Measurements from ENCODE around the gene RSPH6A.

The RSPH6A gene

DNA sequence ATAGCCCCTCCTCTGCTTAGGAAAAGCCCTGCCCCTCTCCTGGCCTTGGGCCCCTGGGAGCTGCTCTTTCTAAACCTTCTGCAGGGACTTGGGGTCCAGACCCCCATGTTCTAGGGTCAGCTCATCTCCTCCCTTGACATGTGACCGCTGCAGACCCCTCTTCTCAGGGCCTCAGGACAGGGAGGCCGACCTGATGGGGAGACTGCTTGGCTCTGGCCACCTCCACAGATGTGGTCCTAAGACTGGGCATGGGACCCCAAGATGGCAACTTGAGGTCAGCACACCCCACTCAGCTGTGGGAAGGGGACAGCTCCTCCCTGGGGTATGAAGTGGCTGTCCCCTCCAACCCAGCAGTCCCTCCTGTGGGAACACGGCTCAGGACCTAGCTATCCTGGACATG, 42.2 kb downstream of the RSPH6A start:
- Histone ChIP-seq H3K4me1 (ENCODE audit: control insufficient read depth, insufficient read depth, low read length) (peaks cover 6% of the 10 kb centered on the region), H3K9me3 (ENCODE audit: control insufficient read depth, insufficient read depth, low read depth, low read length) (no peaks in the 10 kb centered on the region), H3K27ac (ENCODE audit: extremely low read depth, low read depth, low read length) (peak overlapping the region; percentile 32; the same call in 1 of the 2 replicates), H3K4me3 (ENCODE audit: low read depth, low read length) (no peak overlapping the region), H3K36me3 (ENCODE audit: control insufficient read depth in 2 of 2, insufficient read depth in 1 of 2, low read length in 2 of 2) (peaks cover 16 to 44% of the 10 kb centered on the region in 2 experiments)
- TF ChIP-seq ZBTB8A (tag by site-specific recombination; IDR thresholded peaks at IDR 0.05) (no peak), ZNF558 (tag by site-specific recombination; IDR thresholded peaks at IDR 0.05) (no peak), ZNF510 (tag by site-specific recombination; IDR thresholded peaks at IDR 0.05; ENCODE audit: insufficient replicate concordance) (no peak), ZNF596 (tag by site-specific recombination; IDR thresholded peaks at IDR 0.05) (no peak), ZNF433 (tag by site-specific recombination; IDR thresholded peaks at IDR 0.05; ENCODE audit: low read depth) (no peak), SCRT2 (tag by site-specific recombination; IDR thresholded peaks at IDR 0.05) (no peak), ZNF394 (tag by site-specific recombination; IDR thresholded peaks at IDR 0.05; ENCODE audit: borderline replicate concordance) (no peak), OVOL3 (tag by site-specific recombination; IDR thresholded peaks at IDR 0.05) (no peak), ZNF416 (tag by site-specific recombination; IDR thresholded peaks at IDR 0.05) (no peak), ZNF626 (tag by site-specific recombination; IDR thresholded peaks at IDR 0.05) (no peak), ZFP69B (tag by site-specific recombination; IDR thresholded peaks at IDR 0.05) (no peak)
- TF ChIP-seq, protein P1, sequence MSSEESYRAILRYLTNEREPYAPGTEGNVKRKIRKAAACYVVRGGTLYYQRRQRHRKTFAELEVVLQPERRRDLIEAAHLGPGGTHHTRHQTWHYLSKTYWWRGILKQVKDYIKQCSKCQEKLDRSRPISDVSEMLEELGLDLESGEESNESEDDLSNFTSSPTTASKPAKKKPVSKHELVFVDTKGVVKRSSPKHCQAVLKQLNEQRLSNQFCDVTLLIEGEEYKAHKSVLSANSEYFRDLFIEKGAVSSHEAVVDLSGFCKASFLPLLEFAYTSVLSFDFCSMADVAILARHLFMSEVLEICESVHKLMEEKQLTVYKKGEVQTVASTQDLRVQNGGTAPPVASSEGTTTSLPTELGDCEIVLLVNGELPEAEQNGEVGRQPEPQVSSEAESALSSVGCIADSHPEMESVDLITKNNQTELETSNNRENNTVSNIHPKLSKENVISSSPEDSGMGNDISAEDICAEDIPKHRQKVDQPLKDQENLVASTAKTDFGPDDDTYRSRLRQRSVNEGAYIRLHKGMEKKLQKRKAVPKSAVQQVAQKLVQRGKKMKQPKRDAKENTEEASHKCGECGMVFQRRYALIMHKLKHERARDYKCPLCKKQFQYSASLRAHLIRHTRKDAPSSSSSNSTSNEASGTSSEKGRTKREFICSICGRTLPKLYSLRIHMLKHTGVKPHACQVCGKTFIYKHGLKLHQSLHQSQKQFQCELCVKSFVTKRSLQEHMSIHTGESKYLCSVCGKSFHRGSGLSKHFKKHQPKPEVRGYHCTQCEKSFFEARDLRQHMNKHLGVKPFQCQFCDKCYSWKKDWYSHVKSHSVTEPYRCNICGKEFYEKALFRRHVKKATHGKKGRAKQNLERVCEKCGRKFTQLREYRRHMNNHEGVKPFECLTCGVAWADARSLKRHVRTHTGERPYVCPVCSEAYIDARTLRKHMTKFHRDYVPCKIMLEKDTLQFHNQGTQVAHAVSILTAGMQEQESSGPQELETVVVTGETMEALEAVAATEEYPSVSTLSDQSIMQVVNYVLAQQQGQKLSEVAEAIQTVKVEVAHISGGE (tag by site-specific recombination; conservative IDR thresholded peaks at IDR 0.05; ENCODE audit: low read depth) = no peak
- CTCF ChIA-PET = interaction anchor here (1.1 to 2.5 kb wide), 3 partner anchors 26 to 80 kb away, joined by 4 to 9 read pairs (median 9); no protein-coding TSS in a partner anchor
- POLR2A ChIA-PET = interaction anchor here (1.4 to 7.2 kb wide), 5 partner anchors 10 to 84 kb away, joined by 3 to 111 read pairs (median 11); partner anchors contain the start of genes DMPK, DMWD, QPCTL and SNRPD2

DNA sequence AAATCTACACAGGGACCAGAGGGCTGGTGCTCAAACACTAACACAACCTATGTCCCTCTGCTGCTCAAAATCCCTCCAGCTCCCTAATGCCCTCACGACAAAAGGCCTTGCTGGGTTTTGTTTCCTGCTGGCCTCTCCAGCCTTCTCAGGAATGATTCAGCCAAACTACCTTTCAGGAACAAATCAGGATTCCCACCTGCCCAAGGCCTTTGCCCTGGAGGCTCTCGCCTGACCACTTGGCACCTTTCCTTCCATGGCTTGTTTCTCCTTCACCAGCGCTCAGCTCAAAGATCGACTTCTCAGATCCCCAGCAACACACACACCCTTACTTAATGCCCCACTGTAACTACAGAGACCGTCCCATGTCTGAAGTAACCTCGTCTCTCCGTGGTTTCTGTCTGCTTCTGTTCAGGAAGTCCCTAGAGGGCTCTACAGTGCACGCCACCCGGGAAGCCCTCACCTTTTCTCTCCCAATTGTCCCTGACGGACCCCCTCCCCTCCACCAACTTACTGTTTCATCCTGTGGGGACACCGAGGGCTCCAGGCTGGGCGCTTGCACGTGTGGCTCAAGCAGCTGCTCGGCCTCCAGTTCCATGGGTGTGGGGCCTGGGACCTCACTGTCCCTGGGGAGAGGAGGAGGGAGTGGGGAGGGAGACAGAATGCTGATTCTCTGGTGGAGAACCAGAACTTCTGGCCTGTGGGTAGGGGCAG, 42.8 kb downstream of the RSPH6A start:
- Histone ChIP-seq H3K27ac (ENCODE audit: extremely low read depth, low read depth, low read length) (peak overlapping the region; percentile 32), H3K9me3 (ENCODE audit: control insufficient read depth, insufficient read depth, low read depth, low read length) (no peaks in the 10 kb centered on the region), H3K4me3 (ENCODE audit: low read depth, low read length) (no peak overlapping the region), H3K36me3 (ENCODE audit: control insufficient read depth in 2 of 2, insufficient read depth in 1 of 2, low read length in 2 of 2) (peaks cover 16 to 38% of the 10 kb centered on the region in 2 experiments), H3K4me1 (ENCODE audit: control insufficient read depth, insufficient read depth, low read length) (peaks cover 6% of the 10 kb centered on the region)
- TF ChIP-seq ZNF266 (tag by site-specific recombination; IDR thresholded peaks at IDR 0.05; ENCODE audit: low read depth) = no peak
- TF ChIP-seq ZNF146 (tag by site-specific recombination; IDR thresholded peaks at IDR 0.05) = no peak
- no peak for TF ChIP-seq ZNF184 (tag by site-specific recombination; IDR thresholded peaks at IDR 0.05)
- no peak for TF ChIP-seq ZNF10 (tag by site-specific recombination; IDR thresholded peaks at IDR 0.05)
- TF ChIP-seq, protein P2, sequence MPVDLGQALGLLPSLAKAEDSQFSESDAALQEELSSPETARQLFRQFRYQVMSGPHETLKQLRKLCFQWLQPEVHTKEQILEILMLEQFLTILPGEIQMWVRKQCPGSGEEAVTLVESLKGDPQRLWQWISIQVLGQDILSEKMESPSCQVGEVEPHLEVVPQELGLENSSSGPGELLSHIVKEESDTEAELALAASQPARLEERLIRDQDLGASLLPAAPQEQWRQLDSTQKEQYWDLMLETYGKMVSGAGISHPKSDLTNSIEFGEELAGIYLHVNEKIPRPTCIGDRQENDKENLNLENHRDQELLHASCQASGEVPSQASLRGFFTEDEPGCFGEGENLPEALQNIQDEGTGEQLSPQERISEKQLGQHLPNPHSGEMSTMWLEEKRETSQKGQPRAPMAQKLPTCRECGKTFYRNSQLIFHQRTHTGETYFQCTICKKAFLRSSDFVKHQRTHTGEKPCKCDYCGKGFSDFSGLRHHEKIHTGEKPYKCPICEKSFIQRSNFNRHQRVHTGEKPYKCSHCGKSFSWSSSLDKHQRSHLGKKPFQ (tag by site-specific recombination; IDR thresholded peaks at IDR 0.05) = no peak
- TF ChIP-seq ZFP41 (tag by site-specific recombination; IDR thresholded peaks at IDR 0.05; ENCODE audit: borderline replicate concordance) = no peak
- no peak for TF ChIP-seq ZNF211 (tag by site-specific recombination; IDR thresholded peaks at IDR 0.05; ENCODE audit: low read depth)
- CTCF ChIA-PET = interaction anchor here (0.7 to 2.5 kb wide), 4 partner anchors 27 to 94 kb away, joined by 3 to 9 read pairs (median 6); no protein-coding TSS in a partner anchor
- POLR2A ChIA-PET = interaction anchor here (1.4 to 7.2 kb wide), 5 partner anchors 11 to 84 kb away, joined by 3 to 111 read pairs (median 11); partner anchors contain the start of genes DMPK, DMWD, QPCTL and SNRPD2

Measured in HEK293 (cell line).